ENCODE measurements around the gene FYB1.
"Not testable (repeated sequence)": the region's sequence is repeated elsewhere in the genome, so short reads cannot be mapped to it uniquely, and the experiment has no call there.

GRCh38 chr5:39221671-39222070 lies 2.3 kb upstream of the FYB1 start:
- not testable (repeated sequence) for TF ChIP-seq CTCF (conservative IDR thresholded peaks at IDR 0.05); EZH2 (IDR thresholded peaks at IDR 0.05; ENCODE audit: low read depth)
